Lung (tissue), 12 donors: ENCODE results near the gene F12. TPM values are rescaled to one million over a fixed set of nuclear protein-coding genes. Genes with fewer than 3 reads are reported as not detected.

Source experiments
- ATAC-seq: fragments of 200-7000 bp; cut with Tn5 transposase; one replicate; pipeline ENCODE4 v1.9.1; 2020; ENCODE audit warnings: moderate number of reproducible peaks; ENCODE audit not compliant: insufficient read depth, low FRiP score
- DNase-seq, 3 donors: peaks; one replicate each; pipeline ENCODE4 v3.0.0-alpha.2; 2013 to 2017
- H3K27ac ChIP-seq, 2 donors: one replicate each; pipeline ENCODE4 v1.5.1; 2013; ENCODE audit warnings: mild to moderate bottlenecking in 2 of 2, moderate library complexity in 2 of 2, control low read depth in 1 of 2, inconsistent platforms in 1 of 2, low read depth in 1 of 2, low read length in 1 of 2
- H3K27me3 ChIP-seq, 3 donors: one replicate each; pipeline ENCODE4 v1.5.1; 2013; ENCODE audit warnings: low read length in 2 of 3; ENCODE audit not compliant: control insufficient read depth in 3 of 3, insufficient read depth in 3 of 3
- H3K36me3 ChIP-seq, 4 donors: one replicate each; pipeline ENCODE4 v1.5.1; 2013; ENCODE audit warnings: low read length in 4 of 4, mild to moderate bottlenecking in 1 of 4, moderate library complexity in 1 of 4; ENCODE audit not compliant: control insufficient read depth in 4 of 4, insufficient read depth in 4 of 4
- H3K4me1 ChIP-seq, 5 donors: one replicate each; pipeline ENCODE4 v1.5.1; 2013; ENCODE audit warnings: low read length in 5 of 5, mild to moderate bottlenecking in 2 of 5, moderate library complexity in 1 of 5; ENCODE audit not compliant: control insufficient read depth in 5 of 5, insufficient read depth in 5 of 5
- H3K4me3 ChIP-seq: one replicate; pipeline ENCODE4 v1.5.1; 2013; ENCODE audit warnings: mild to moderate bottlenecking, control low read depth, moderate library complexity
- H3K9ac ChIP-seq, 2 donors: one replicate each; pipeline ENCODE4 v1.5.1; 2013; ENCODE audit warnings: low read length in 2 of 2, control low read depth in 1 of 2; ENCODE audit not compliant: insufficient read depth in 1 of 2
- H3K9me3 ChIP-seq, 4 donors: one replicate each; pipeline ENCODE4 v1.5.1; 2013; ENCODE audit warnings: low read length in 3 of 4, mild to moderate bottlenecking in 1 of 4, moderate library complexity in 1 of 4; ENCODE audit not compliant: control insufficient read depth in 4 of 4, insufficient read depth in 3 of 4
- WGBS, 2 donors: extraction: QIAGEN DNeasy Blood & Tissue Kit; methylation state at CpG; one replicate each; pipeline ENCODE4 v1.1.7; 2013; 5-methylcytosine and 5-hydroxymethylcytosine counted together
- polyA plus RNA-seq, 2 donors: library from polyadenylated mRNA; stranded (reverse); fragments of 200-250 nt; gene quantifications; one replicate each; pipeline ENCODE4 v1.2.1, GENCODE V29; 2013
- total RNA-seq, 2 donors: library from RNA; depleted of rRNA in 1 of 2; stranded (reverse); fragments of >200 nt in 1 of 2; gene quantifications; one replicate each; pipeline ENCODE4 v1.2.1, GENCODE V29; 2014 to 2021
- TF ChIP-seq, protein P1 (sequence below): IDR thresholded peaks from 2 replicates; pipeline ENCODE4 v1.5.1; 2012; ENCODE audit warnings: mild to moderate bottlenecking; ENCODE audit errors: control extremely low read depth, extremely low read depth
- donor health status: control.
- donor health status: control.
- donor health status: Bipolar disorder and iron deficiency.
- donor health status: healthy.
- donor health status: DM: yes; HTN: yes; CAD: no.

F12 gene
- total and polyA plus RNA-seq, 4 donors = 1.3 to 1.7 (median 1.4) TPM; not detected in 1

GRCh38 chr5:177456976-177457851 lies 47.9 kb upstream of the F12 start:
- Histone ChIP-seq H3K9ac (no peak overlapping the region), H3K4me1 (peaks cover 0 to 28% (median 7%) of the 10 kb centered on the region in 5 donors), H3K9me3 (no peaks in the 10 kb centered on the region), H3K4me3 (no peak overlapping the region), H3K27ac (no peak overlapping the region), H3K27me3 (no peaks in the 10 kb centered on the region), H3K36me3 (peaks cover 0 to 18% (median 9%) of the 10 kb centered on the region in 4 donors)
- ATAC-seq = peak; percentile 39
- WGBS, 2 donors = 83 to 85% methylated on average over 24 of the region's 24 CpGs
- TF ChIP-seq, protein P1, sequence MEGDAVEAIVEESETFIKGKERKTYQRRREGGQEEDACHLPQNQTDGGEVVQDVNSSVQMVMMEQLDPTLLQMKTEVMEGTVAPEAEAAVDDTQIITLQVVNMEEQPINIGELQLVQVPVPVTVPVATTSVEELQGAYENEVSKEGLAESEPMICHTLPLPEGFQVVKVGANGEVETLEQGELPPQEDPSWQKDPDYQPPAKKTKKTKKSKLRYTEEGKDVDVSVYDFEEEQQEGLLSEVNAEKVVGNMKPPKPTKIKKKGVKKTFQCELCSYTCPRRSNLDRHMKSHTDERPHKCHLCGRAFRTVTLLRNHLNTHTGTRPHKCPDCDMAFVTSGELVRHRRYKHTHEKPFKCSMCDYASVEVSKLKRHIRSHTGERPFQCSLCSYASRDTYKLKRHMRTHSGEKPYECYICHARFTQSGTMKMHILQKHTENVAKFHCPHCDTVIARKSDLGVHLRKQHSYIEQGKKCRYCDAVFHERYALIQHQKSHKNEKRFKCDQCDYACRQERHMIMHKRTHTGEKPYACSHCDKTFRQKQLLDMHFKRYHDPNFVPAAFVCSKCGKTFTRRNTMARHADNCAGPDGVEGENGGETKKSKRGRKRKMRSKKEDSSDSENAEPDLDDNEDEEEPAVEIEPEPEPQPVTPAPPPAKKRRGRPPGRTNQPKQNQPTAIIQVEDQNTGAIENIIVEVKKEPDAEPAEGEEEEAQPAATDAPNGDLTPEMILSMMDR = no peak
- DNase-seq = peak; percentile 90 to 92 (median 91)

GRCh38 chr5:177456591-177456964 lies 47.2 kb upstream of the F12 start:
- ATAC-seq = no peak
- 26 to 30% methylated on average over 12 of the region's 12 CpGs for WGBS, 2 donors
- H3K4me1 ChIP-seq = peaks cover 0 to 28% (median 7%) of the 10 kb centered on the region in 5 donors
- TF ChIP-seq, protein P1 = no peak
- H3K27me3 ChIP-seq = no peaks in the 10 kb centered on the region
- H3K4me3 ChIP-seq = no peak overlapping the region
- H3K27ac ChIP-seq = no peak overlapping the region
- H3K9me3 ChIP-seq = no peaks in the 10 kb centered on the region
- DNase-seq = no peak
- no peak overlapping the region for H3K9ac ChIP-seq
- peaks cover 0 to 18% (median 9%) of the 10 kb centered on the region in 4 donors for H3K36me3 ChIP-seq

- no peak overlapping the region for H3K9ac ChIP-seq
Observed at GRCh38 chr5:177455661-177456590, 46.6 kb upstream of the F12 start.

More at GRCh38 chr5:177455661-177456590, 46.6 kb upstream of the F12 start:
- WGBS, 2 donors = 1% methylated on average over 73 to 76 of the region's 76 CpGs
- ATAC-seq = peak; percentile 63
- peak; percentile 92 to 94 (median 92) for DNase-seq
- H3K27me3 ChIP-seq = no peaks in the 10 kb centered on the region
- H3K4me3 ChIP-seq = peak overlapping the region; percentile 36
- peaks cover 0 to 18% (median 9%) of the 10 kb centered on the region in 4 donors for H3K36me3 ChIP-seq
- H3K27ac ChIP-seq = peak overlapping the region; percentile 36 to 37
- H3K9me3 ChIP-seq = no peaks in the 10 kb centered on the region
- peaks cover 0 to 28% (median 7%) of the 10 kb centered on the region in 5 donors for H3K4me1 ChIP-seq
- TF ChIP-seq, protein P1 = peak; percentile 86
